Testis (tissue), 2 donors: Measurements from ENCODE around the gene DAP3.

Source experiments
- CTCF ChIP-seq, 3 experiments: fragments of 450-650 bp in 2 of 3; fragments of 200-600 bp in 1 of 3; sonication (generic) in 1 of 3; IDR thresholded peaks; one replicate each; pipeline ENCODE4 v1.5.1; 2016 to 2019; ENCODE audit warnings: antibody characterized with exemption in 3 of 3, mild to moderate bottlenecking in 2 of 3, moderate library complexity in 1 of 3
- POLR2A ChIP-seq: fragments of 450-650 bp; IDR thresholded peaks from one replicate; pipeline ENCODE4 v1.6.1; 2017; ENCODE audit warnings: antibody characterized with exemption, mild to moderate bottlenecking, moderate library complexity

GRCh38 chr1:155759966-155760630 is 71.2 kb downstream of the DAP3 start:
- TF ChIP-seq CTCF (IDR thresholded peaks at IDR 0.05): no peak
- no peak for TF ChIP-seq POLR2A
